ENCODE data around the gene ZRANB3. TPM values are rescaled to one million over a fixed set of nuclear protein-coding genes. Genes with fewer than 3 reads are reported as not detected.
A peak's percentile ranks its signal among the peaks of the same experiment; 100 is the strongest.
"Not testable (repeated sequence)": the region's sequence is repeated elsewhere in the genome, so short reads cannot be mapped to it uniquely, and the experiment has no call there.

ZRANB3 gene
- total and polyA plus RNA-seq, 2 donors (not counting 1 experiment from before 2014, with no cell fraction given) = 4.8 to 7.4 TPM

- H2AFZ ChIP-seq (ENCODE audit: low read length) = no peak overlapping the region
- no peaks in the 10 kb centered on the region for H3K79me2 ChIP-seq (ENCODE audit: control insufficient read depth, insufficient read depth, low read length)
- no peak overlapping the region for H3K4me3 ChIP-seq (replicated peaks in 1 of 4; ENCODE audit: control extremely low read depth in 1 of 4, insufficient read depth in 1 of 4, low read depth in 3 of 4, low read length in 4 of 4)
- H3K27ac ChIP-seq (ENCODE audit: insufficient read depth, low read length) = no peak overlapping the region
- no peaks in the 10 kb centered on the region for H3K4me1 ChIP-seq (ENCODE audit: control insufficient read depth, extremely low read depth, insufficient read depth, low read length)
- H3K36me3 ChIP-seq (ENCODE audit: control insufficient read depth, insufficient read depth, low read length) = no peaks in the 10 kb centered on the region
- peak in 1 of 2 donors; percentile 7 for DNase-seq (ENCODE audit: low read depth in 2 of 2)
- no peak overlapping the region for H3K4me2 ChIP-seq (ENCODE audit: extremely low read depth, insufficient read depth, low read length)
- no peaks in the 10 kb centered on the region for H4K20me1 ChIP-seq (ENCODE audit: control insufficient read depth, extremely low read depth, insufficient read depth, low read length)
- TF ChIP-seq EZH2 (IDR thresholded peaks at IDR 0.05; ENCODE audit: low read length, missing control alignments) = no peak
- TF ChIP-seq, protein P1, sequence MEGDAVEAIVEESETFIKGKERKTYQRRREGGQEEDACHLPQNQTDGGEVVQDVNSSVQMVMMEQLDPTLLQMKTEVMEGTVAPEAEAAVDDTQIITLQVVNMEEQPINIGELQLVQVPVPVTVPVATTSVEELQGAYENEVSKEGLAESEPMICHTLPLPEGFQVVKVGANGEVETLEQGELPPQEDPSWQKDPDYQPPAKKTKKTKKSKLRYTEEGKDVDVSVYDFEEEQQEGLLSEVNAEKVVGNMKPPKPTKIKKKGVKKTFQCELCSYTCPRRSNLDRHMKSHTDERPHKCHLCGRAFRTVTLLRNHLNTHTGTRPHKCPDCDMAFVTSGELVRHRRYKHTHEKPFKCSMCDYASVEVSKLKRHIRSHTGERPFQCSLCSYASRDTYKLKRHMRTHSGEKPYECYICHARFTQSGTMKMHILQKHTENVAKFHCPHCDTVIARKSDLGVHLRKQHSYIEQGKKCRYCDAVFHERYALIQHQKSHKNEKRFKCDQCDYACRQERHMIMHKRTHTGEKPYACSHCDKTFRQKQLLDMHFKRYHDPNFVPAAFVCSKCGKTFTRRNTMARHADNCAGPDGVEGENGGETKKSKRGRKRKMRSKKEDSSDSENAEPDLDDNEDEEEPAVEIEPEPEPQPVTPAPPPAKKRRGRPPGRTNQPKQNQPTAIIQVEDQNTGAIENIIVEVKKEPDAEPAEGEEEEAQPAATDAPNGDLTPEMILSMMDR (conservative IDR thresholded peaks at IDR 0.05 in 1 of 2, IDR thresholded peaks at IDR 0.05 in 1 of 2; ENCODE audit: low read depth in 1 of 2, low read length in 2 of 2) = no peak
- no peak overlapping the region for H3K9ac ChIP-seq (ENCODE audit: insufficient read depth, low read length)
- H3K27me3 ChIP-seq (ENCODE audit: control insufficient read depth, insufficient read depth, low read length) = no peaks in the 10 kb centered on the region
- no peaks in the 10 kb centered on the region for H3K9me3 ChIP-seq (ENCODE audit: control insufficient read depth, insufficient read depth, low read depth, low read length)
Measured at GRCh38 chr2:135349941-135350340, 181.1 kb downstream of the ZRANB3 start.

DNA sequence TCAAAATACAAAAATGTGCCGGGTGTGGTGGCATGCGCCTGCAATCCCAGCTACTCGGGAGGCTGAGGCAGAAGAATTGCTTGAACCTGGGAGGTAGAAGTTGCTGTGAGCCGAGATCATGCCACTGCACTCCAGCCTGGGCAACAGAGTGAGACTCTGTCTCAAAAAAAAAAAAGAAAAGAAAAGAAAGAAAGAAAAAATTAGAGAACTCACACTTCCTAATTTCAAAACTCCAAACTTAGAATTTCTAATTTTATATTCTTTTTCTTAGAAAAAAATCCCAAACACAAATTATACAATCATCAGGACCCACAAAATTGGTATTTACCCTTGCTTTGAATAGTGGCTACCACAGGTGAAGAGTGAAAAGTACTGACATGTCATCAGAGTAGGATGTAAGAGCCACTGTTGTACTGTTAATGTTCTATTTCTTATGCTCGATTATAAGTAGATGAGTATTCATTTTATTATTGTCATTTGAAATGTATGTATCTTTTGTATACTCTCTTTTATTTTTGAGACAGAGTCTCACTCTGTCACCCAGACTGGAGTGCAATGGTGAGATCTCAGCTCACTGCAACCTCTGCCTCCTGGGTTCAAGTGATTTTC, 182.8 kb downstream of the ZRANB3 start:
- H3K79me2 ChIP-seq (ENCODE audit: control insufficient read depth, insufficient read depth, low read length); H3K27me3 ChIP-seq (ENCODE audit: control insufficient read depth, insufficient read depth, low read length); H3K36me3 ChIP-seq (ENCODE audit: control insufficient read depth, insufficient read depth, low read length); H2AFZ ChIP-seq (ENCODE audit: low read length); H3K9ac ChIP-seq (ENCODE audit: insufficient read depth, low read length); DNase-seq (ENCODE audit: low read depth in 2 of 2); H4K20me1 ChIP-seq (ENCODE audit: control insufficient read depth, extremely low read depth, insufficient read depth, low read length); H3K4me2 ChIP-seq (ENCODE audit: extremely low read depth, insufficient read depth, low read length); H3K9me3 ChIP-seq (ENCODE audit: control insufficient read depth, insufficient read depth, low read depth, low read length); H3K27ac ChIP-seq (ENCODE audit: insufficient read depth, low read length); H3K4me1 ChIP-seq (ENCODE audit: control insufficient read depth, extremely low read depth, insufficient read depth, low read length); H3K4me3 ChIP-seq (replicated peaks in 1 of 4; ENCODE audit: control extremely low read depth in 1 of 4, insufficient read depth in 1 of 4, low read depth in 3 of 4, low read length in 4 of 4): not testable (repeated sequence)

- Histone ChIP-seq H3K9me3 (ENCODE audit: control insufficient read depth, insufficient read depth, low read depth, low read length) (no peaks in the 10 kb centered on the region), H3K4me3 (replicated peaks in 1 of 4; ENCODE audit: control extremely low read depth in 1 of 4, insufficient read depth in 1 of 4, low read depth in 3 of 4, low read length in 4 of 4) (no peak overlapping the region), H3K79me2 (ENCODE audit: control insufficient read depth, insufficient read depth, low read length) (no peaks in the 10 kb centered on the region), H3K9ac (ENCODE audit: insufficient read depth, low read length) (no peak overlapping the region), H3K27ac (ENCODE audit: insufficient read depth, low read length) (no peak overlapping the region), H3K4me2 (ENCODE audit: extremely low read depth, insufficient read depth, low read length) (no peak overlapping the region), H3K4me1 (ENCODE audit: control insufficient read depth, extremely low read depth, insufficient read depth, low read length) (no peaks in the 10 kb centered on the region), H3K27me3 (ENCODE audit: control insufficient read depth, insufficient read depth, low read length) (no peaks in the 10 kb centered on the region), H3K36me3 (ENCODE audit: control insufficient read depth, insufficient read depth, low read length) (no peaks in the 10 kb centered on the region), H4K20me1 (ENCODE audit: control insufficient read depth, extremely low read depth, insufficient read depth, low read length) (no peaks in the 10 kb centered on the region), H2AFZ (ENCODE audit: low read length) (no peak overlapping the region)
- TF ChIP-seq, protein P1 (conservative IDR thresholded peaks at IDR 0.05 in 1 of 2, IDR thresholded peaks at IDR 0.05 in 1 of 2; ENCODE audit: low read depth in 1 of 2, low read length in 2 of 2) = no peak
- TF ChIP-seq EZH2 (IDR thresholded peaks at IDR 0.05; ENCODE audit: low read length, missing control alignments) = no peak
- DNase-seq (ENCODE audit: low read depth in 2 of 2) = peak in 1 of 2 donors; percentile 9
Measured at GRCh38 chr2:135337071-135337470, 193.9 kb downstream of the ZRANB3 start.
